Mammary epithelial cell (primary cell): ENCODE data around the gene GPR26.

ENCODE experiments used
- EZH2 ChIP-seq: IDR thresholded peaks from 2 replicates; pipeline ENCODE4 v1.6.1; 2012; ENCODE audit warnings: low read length, inconsistent platforms, borderline replicate concordance
- TF ChIP-seq, protein P1 (sequence below), 2 donors: IDR thresholded peaks in 1 of 2; conservative IDR thresholded peaks in 1 of 2; 2 replicates each; pipeline ENCODE4 v1.5.1; 2011 to 2012; ENCODE audit warnings: inconsistent platforms in 2 of 2, low read length in 2 of 2, mild to moderate bottlenecking in 2 of 2, control low read depth in 1 of 2, low read depth in 1 of 2; ENCODE audit not compliant: insufficient read depth in 1 of 2; ENCODE audit errors: extremely low read depth in 1 of 2

DNA sequence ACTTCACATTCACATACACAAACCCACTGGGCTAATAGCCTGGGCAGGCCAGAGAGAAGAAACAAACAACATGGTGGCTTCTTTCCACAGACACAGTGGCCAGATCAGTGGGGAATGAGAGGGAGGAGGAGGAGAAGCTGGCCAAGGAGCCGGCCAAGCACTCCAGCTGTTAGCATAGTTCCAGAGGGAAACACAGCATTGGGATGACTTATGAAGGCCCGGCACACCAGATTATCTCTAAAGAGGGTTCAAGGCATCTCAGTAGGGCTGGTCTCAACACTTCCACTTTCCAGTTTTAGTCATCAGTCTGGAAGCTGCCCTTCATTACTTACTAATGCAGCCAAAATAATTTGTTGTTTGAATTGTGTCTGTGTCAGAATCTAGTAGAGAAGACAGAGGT, 42.1 kb upstream of the GPR26 start:
- TF ChIP-seq, protein P1, sequence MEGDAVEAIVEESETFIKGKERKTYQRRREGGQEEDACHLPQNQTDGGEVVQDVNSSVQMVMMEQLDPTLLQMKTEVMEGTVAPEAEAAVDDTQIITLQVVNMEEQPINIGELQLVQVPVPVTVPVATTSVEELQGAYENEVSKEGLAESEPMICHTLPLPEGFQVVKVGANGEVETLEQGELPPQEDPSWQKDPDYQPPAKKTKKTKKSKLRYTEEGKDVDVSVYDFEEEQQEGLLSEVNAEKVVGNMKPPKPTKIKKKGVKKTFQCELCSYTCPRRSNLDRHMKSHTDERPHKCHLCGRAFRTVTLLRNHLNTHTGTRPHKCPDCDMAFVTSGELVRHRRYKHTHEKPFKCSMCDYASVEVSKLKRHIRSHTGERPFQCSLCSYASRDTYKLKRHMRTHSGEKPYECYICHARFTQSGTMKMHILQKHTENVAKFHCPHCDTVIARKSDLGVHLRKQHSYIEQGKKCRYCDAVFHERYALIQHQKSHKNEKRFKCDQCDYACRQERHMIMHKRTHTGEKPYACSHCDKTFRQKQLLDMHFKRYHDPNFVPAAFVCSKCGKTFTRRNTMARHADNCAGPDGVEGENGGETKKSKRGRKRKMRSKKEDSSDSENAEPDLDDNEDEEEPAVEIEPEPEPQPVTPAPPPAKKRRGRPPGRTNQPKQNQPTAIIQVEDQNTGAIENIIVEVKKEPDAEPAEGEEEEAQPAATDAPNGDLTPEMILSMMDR (conservative IDR thresholded peaks at IDR 0.05 in 1 of 2, IDR thresholded peaks at IDR 0.05 in 1 of 2; ENCODE audit: extremely low read depth in 1 of 2, insufficient read depth in 1 of 2, low read depth in 1 of 2, low read length in 2 of 2), result no peak
- no peak for TF ChIP-seq EZH2
